ENCODE data around the gene TFDP3.

DNA sequence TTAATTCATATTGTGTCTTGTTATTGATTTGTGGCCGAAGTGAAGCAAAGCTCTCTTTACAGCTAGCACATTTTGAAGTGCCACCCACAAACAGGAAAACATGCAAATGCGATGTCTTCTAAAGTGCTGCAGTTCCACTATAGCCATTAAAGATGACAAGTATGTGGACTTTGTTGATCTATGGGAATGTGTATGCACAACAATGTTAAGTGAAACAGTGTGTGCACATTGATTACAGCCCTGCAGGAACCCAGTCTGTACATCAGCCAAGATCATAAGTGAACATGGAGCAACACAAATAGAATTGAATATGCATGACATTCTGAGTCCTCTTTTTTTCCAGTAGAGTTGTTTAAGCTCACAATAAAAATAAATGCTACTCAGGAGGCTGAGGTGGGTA lies 43.0 kb downstream of the TFDP3 start:
- TF ChIP-seq, protein P1, sequence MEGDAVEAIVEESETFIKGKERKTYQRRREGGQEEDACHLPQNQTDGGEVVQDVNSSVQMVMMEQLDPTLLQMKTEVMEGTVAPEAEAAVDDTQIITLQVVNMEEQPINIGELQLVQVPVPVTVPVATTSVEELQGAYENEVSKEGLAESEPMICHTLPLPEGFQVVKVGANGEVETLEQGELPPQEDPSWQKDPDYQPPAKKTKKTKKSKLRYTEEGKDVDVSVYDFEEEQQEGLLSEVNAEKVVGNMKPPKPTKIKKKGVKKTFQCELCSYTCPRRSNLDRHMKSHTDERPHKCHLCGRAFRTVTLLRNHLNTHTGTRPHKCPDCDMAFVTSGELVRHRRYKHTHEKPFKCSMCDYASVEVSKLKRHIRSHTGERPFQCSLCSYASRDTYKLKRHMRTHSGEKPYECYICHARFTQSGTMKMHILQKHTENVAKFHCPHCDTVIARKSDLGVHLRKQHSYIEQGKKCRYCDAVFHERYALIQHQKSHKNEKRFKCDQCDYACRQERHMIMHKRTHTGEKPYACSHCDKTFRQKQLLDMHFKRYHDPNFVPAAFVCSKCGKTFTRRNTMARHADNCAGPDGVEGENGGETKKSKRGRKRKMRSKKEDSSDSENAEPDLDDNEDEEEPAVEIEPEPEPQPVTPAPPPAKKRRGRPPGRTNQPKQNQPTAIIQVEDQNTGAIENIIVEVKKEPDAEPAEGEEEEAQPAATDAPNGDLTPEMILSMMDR (IDR thresholded peaks at IDR 0.05), result no peak
- no peak for TF ChIP-seq EZH2 (IDR thresholded peaks at IDR 0.05)
- no peak for TF ChIP-seq EZH2phosphoT487 (IDR thresholded peaks at IDR 0.05)
